Measurements from ENCODE around the gene ASB6.

The ASB6 gene
- total RNA-seq, result 52.9 reads per million, percentile 69 among the genes with 10 or more reads in this experiment

- DNase-seq, result peak; percentile 92
These were observed at the start of gene ASB6 for GRCh38 chr9:129641750-129642585. TSS of gene ASB6 (minus strand) at chr9:129642151. CDS start at chr9:129641999, 152 bp downstream.

GRCh38 chr9:129688285-129689043 is 46.5 kb upstream of the ASB6 start:
- DNase-seq, result no peak

GRCh38 chr9:129687391-129687790 is 45.4 kb upstream of the ASB6 start:
- no peak for DNase-seq

- DNase-seq, result no peak
These were observed 44.8 kb upstream of the ASB6 start for GRCh38 chr9:129686736-129687135.

- DNase-seq, result no peak
These were observed 43.9 kb upstream of the ASB6 start for GRCh38 chr9:129685933-129686259.

DNA sequence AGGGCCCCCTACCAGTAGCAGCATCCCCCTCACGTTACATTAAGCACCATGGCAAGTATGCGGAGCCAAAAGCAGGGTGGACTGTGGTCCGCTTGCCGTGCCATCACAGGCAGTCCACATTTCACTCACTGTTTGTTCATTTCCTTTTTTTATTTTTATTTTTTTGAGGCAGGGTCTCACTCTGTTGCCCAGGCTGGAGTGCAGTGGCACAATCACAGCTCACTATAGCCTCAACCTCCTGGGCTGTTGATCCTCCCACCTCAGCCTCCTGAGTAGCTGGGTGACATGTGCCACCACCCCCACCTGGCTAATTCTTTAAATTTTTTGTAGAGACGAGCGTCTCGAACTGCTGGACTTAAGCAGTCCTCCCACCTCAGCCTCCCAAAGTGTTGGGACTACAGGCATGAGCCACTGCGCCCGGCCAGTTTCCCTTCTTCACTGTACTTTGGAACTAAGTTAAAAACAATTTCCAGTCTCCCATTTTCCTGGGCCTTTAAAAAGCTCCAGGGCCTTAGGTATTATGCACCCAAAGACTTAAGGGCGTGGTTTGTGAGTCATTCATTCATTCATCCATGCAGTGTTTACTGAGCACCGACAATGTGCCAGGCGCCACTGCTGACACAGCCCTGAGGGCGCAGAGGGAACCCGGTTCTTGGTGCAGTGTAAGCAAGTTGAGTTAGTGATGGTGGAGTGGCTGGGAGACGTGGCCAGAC is 43.4 kb upstream of the ASB6 start:
- no peak for DNase-seq

- DNase-seq, result no peak
These were observed 40.4 kb upstream of the ASB6 start for GRCh38 chr9:129682381-129682780.

DNA sequence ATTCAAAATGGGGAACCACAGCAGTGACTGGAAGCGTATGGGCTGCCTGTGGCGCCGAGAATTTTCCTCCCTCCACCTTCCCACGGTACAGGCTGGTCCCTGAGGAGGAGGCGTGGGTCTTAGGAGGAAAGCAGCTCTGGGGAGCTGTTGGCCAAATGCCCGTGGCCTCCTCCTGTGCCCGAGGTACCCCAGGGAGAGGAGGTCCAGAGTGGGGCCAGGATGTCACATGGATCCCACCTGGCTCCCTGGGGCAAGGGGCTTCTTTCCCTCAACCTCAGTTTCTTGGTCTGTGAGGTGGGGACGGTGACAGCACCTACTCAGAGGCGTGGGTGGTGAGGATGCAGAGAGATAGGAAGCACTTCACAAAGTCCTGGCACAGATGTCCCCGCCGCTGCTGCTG is 40.0 kb upstream of the ASB6 start:
- no peak for DNase-seq

GRCh38 chr9:129679537-129679936 is 37.6 kb upstream of the ASB6 start:
- DNase-seq, result no peak

DNA sequence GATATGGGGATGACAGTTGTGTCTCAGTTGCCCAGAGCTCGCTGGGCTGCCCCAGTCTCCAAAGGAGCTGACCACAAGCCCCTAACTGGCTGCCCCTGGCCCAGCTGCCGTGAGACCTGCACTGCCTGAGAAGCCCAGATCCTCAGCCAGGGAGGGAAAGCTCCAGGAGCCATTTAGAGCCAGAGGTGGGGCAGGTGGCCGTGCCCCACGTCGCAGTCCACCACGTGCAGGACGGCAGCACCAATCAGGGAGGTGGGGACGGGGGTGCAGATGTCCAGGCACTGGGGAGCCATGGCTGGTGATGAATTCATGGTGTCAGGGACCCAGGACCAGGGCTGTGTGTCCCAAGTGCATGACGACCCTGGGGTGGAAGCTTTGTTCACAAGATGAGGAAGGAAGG is 36.9 kb upstream of the ASB6 start:
- no peak for DNase-seq

GRCh38 chr9:129677456-129677855 is 35.5 kb upstream of the ASB6 start:
- DNase-seq, result no peak

DNA sequence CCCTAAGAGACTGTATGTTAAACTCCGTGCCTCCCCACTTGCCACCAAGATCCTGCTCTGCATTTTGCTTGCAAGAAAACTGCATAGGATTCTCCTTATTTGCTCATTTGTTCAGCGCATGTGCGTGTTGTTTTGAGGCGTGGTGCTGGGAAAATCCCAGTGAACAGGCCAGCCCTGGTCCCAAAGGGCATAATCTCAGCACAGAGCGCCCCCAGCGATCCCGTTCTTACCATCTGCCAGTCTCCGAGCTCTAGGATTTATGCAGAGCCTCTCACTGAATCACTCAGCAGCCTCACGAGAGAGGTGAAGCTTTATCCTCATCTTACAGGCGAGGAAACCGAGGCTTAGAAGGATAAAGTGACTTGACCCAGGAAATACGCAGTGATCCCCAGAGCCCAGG is 35.0 kb upstream of the ASB6 start:
- no peak for DNase-seq

- no peak for DNase-seq
These were observed 34.3 kb upstream of the ASB6 start for GRCh38 chr9:129676287-129676686.

DNA sequence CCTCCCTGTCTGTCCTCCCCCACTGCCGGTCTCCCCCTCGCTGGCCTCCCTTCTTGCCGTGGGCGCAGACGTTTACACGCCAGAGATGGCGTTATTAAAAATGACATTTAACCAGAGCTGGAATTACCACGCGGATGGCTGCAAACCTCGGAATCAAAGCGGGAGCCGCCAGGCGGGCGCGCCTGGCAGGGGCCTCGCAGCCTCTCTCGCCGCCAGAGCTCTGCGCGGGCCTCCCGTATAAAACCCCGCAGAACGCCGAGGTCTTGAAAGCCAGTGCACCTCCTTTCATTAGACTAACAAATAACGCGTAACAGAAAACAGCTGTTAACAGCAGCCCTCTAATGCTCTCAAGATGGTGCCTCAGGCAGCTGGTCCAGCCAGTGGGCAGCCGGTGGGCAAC is 33.7 kb upstream of the ASB6 start:
- no peak for DNase-seq

- DNase-seq, result no peak
These were observed 32.3 kb upstream of the ASB6 start for GRCh38 chr9:129674229-129674628.

DNA sequence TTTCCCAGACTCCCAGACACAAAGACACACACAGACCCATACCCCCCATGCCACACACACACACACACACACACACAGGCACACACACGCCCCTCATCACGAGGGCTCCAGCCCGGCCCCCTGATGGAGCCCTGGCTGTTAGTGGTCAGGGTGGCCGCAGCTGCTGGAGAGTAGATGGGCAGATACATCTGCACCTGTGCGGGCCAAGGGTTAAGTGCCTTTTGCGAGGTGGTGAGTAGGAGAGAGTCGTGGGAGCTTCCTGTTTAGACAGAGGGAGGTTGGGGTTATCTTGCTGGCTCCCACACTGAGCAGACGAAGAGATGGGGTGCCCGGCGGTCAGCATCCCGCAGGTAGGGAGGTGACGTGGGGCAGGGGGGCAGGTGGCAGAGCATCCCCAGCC is 31.7 kb upstream of the ASB6 start:
- DNase-seq, result no peak

GRCh38 chr9:129672702-129673101 is 30.8 kb upstream of the ASB6 start:
- no peak for DNase-seq

DNA sequence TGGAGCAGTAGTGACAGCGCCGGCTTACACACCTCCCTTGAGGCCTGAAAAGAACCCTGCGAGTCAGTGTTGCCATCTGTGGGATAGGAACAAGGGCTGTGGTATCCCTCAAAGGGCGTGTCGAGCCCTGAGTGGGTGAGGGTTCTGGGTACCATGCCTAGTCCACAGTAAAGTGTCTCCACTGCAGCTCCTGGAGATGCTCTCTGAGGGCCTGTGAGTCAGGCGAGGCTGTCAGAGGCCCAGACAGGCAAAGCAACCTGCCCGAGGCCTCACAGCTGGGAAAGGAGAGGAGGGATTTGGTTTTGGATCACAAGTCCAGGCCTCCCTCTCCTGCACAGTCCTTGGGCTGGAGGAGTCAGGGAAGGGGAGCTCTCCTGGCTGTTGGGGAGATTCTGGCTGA is 29.6 kb upstream of the ASB6 start:
- no peak for DNase-seq

GRCh38 chr9:129671065-129671464 is 29.1 kb upstream of the ASB6 start:
- DNase-seq, result no peak

GRCh38 chr9:129669946-129670345 is 28.0 kb upstream of the ASB6 start:
- DNase-seq, result no peak

GRCh38 chr9:129669141-129669718 is 27.3 kb upstream of the ASB6 start:
- DNase-seq, result no peak

DNA sequence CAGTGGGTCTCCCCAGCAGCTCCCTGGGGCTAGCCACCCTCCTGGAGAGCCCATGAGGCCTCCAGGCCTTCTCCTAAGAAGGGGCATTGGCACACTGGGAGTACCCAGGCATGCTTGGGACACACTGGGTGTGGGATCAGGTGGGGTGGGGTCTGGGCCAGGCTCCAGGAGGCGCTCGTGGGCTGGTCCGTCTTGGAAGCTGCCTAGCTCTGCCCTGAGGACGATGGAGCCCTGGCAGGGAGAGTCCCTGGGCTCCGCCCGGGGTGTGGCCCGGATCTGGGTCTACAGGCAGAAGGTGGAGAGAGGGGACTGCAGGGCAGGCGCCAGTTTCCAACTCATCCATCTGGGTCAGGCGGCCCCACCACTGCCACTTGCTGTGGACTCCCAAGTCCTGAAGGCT is 25.9 kb upstream of the ASB6 start:
- DNase-seq, result no peak

GRCh38 chr9:129667378-129667777 is 25.4 kb upstream of the ASB6 start:
- no peak for DNase-seq

All from effector CD4-positive, alpha-beta T cell (primary cell).